SK-N-SH (cell line): Measurements from ENCODE around the gene KLHL25. TPM values are rescaled to one million over a fixed set of nuclear protein-coding genes. Genes with fewer than 3 reads are reported as not detected.

Experiments used
- CTCF ChIA-PET: fragments of 300-600, 350-600 bp; formaldehyde crosslinking; extraction: SDS; loops from one replicate; lab custom pipeline; 2021; lab: Yijun Ruan, JAX
- POLR2A ChIA-PET: fragments of 350-600 bp; sonication (Branson Sonifier 250); formaldehyde crosslinking; extraction: SDS; loops from one replicate; lab custom pipeline; 2020; ENCODE audit warnings: antibody characterized with exemption, inconsistent platforms; lab: Yijun Ruan, JAX
- DNase-seq: peaks from one replicate; pipeline ENCODE4 v3.0.0; 2012
- H2AFZ ChIP-seq: fragments of 200-600 bp; sonication (generic); 2 replicates; pipeline ENCODE4 v1.8.1; 2016; ENCODE audit warnings: antibody characterized with exemption, mild to moderate bottlenecking, low read depth
- H3F3A ChIP-seq: fragments of 200-600 bp; sonication (generic); replicated peaks from 2 replicates; pipeline ENCODE3; 2016; ENCODE audit warnings: antibody characterized with exemption, mild to moderate bottlenecking; ENCODE audit not compliant: insufficient read depth
- H3K27ac ChIP-seq, 2 experiments: fragments of 200-500 bp in 1 of 2; fragments of 200-600 bp in 1 of 2; sonication (Bioruptor generic) in 1 of 2; sonication (generic), shearing (Covaris generic) in 1 of 2; 2 replicates each; pipeline versions ENCODE4 v1.5.1 to v1.6.1; 2014 to 2016; ENCODE audit warnings: low read depth in 2 of 2, inconsistent platforms in 1 of 2, low read length in 1 of 2, mild to moderate bottlenecking in 1 of 2, mixed read lengths in 1 of 2
- H3K27me3 ChIP-seq: fragments of 200-600 bp; sonication (generic), shearing (Covaris generic); 2 replicates; pipeline ENCODE4 v1.6.1; 2016; ENCODE audit warnings: mixed run types; ENCODE audit not compliant: insufficient read depth
- H3K36me3 ChIP-seq, 2 experiments: fragments of 200-500 bp in 1 of 2; fragments of 200-600 bp in 1 of 2; sonication (Bioruptor generic) in 1 of 2; sonication (generic) in 1 of 2; replicated peaks in 1 of 2; 2 replicates each; pipeline versions ENCODE3 to v1.5.1; 2014 to 2016; ENCODE audit warnings: low read length in 1 of 2, mild to moderate bottlenecking in 1 of 2; ENCODE audit not compliant: insufficient read depth in 2 of 2, control insufficient read depth in 1 of 2
- H3K4me1 ChIP-seq, 2 experiments: fragments of 200-500 bp in 1 of 2; fragments of 200-600 bp in 1 of 2; sonication (Bioruptor generic) in 1 of 2; sonication (generic), shearing (Covaris generic) in 1 of 2; 2 replicates each; pipeline versions ENCODE4 v1.5.1 to v1.6.1; 2014 to 2016; ENCODE audit warnings: low read depth in 1 of 2, low read length in 1 of 2, mixed run types in 1 of 2; ENCODE audit not compliant: insufficient read depth in 2 of 2, control insufficient read depth in 1 of 2
- H3K4me2 ChIP-seq: fragments of 200-600 bp; sonication (generic), shearing (Covaris generic); 2 replicates; pipeline ENCODE4 v1.6.1; 2017; ENCODE audit warnings: mixed run types
- H3K4me3 ChIP-seq, 2 experiments: fragments of 200-500 bp in 1 of 2; fragments of 200-600 bp in 1 of 2; sonication (Bioruptor generic) in 1 of 2; sonication (generic), shearing (Covaris generic) in 1 of 2; 2 replicates each; pipeline versions ENCODE4 v1.5.1 to v1.8.1; 2014 to 2016; ENCODE audit warnings: low read depth in 2 of 2, inconsistent platforms in 1 of 2, low read length in 1 of 2, mild to moderate bottlenecking in 1 of 2, mixed read lengths in 1 of 2, moderate library complexity in 1 of 2
- H3K79me2 ChIP-seq: fragments of 200-600 bp; sonication (generic); 2 replicates; pipeline ENCODE4 v1.8.1; 2017; ENCODE audit warnings: mild to moderate bottlenecking; ENCODE audit not compliant: insufficient read depth
- H3K9ac ChIP-seq: fragments of 200-600 bp; sonication (generic); 2 replicates; pipeline ENCODE4 v1.6.1; 2017; ENCODE audit warnings: mixed run types
- H3K9me2 ChIP-seq: fragments of 200-600 bp; sonication (generic); 2 replicates; pipeline ENCODE4 v1.6.1; 2017; ENCODE audit warnings: mixed run types
- H3K9me3 ChIP-seq: fragments of 200-600 bp; sonication (generic); 2 replicates; pipeline ENCODE4 v1.6.1; 2017; ENCODE audit warnings: mixed run types, mild to moderate bottlenecking, moderate library complexity
- H4K20me1 ChIP-seq: fragments of 200-600 bp; sonication (generic); 2 replicates; pipeline ENCODE4 v1.6.1; 2017; ENCODE audit warnings: mild to moderate bottlenecking, mixed run types; ENCODE audit not compliant: insufficient read depth
- CHD2 ChIP-seq: fragments of 150-350 bp; IDR thresholded peaks from 2 replicates; pipeline ENCODE4 v1.6.1; 2018; ENCODE audit warnings: low read length; ENCODE audit not compliant: partially characterized antibody
- EZH2phosphoT487 ChIP-seq: fragments of 200-600 bp; sonication (generic); IDR thresholded peaks from 2 replicates; pipeline ENCODE4 v1.6.1; 2017; ENCODE audit warnings: low read depth, mixed run types, mild to moderate bottlenecking, antibody characterized with exemption, moderate library complexity, borderline replicate concordance
- FOSL2 ChIP-seq: IDR thresholded peaks from 2 replicates; pipeline ENCODE4 v1.4.0; 2012; ENCODE audit warnings: low read depth, mild to moderate bottlenecking, moderate library complexity, borderline replicate concordance
- FOXM1 ChIP-seq: IDR thresholded peaks from 2 replicates; pipeline ENCODE4 v1.4.0; 2012; ENCODE audit warnings: low read depth, mild to moderate bottlenecking
- GABPA ChIP-seq: IDR thresholded peaks from 2 replicates; pipeline ENCODE4 v1.4.0; 2012; ENCODE audit warnings: low read depth, mild to moderate bottlenecking
- GATA2 ChIP-seq: sonication (generic); formaldehyde crosslinking; IDR thresholded peaks from 2 replicates; pipeline ENCODE4 v1.5.0; 2020; ENCODE audit warnings: mild to moderate bottlenecking, missing genetic modification reagents
- MEF2A ChIP-seq: IDR thresholded peaks from 2 replicates; pipeline ENCODE4 v1.4.0; 2012; ENCODE audit warnings: low read depth, borderline replicate concordance
- WGBS: methylation state at CpG from one replicate; pipeline ENCODE4 v1.1.6; 2017; ENCODE audit warnings: low lambda C conversion rate; 5-methylcytosine and 5-hydroxymethylcytosine counted together
- polyA plus RNA-seq, 3 experiments: library from polyadenylated mRNA; depleted of rRNA; stranded (reverse); fragments of >200 nt; gene quantifications; 2 replicates each; pipeline ENCODE4 v1.2.3, GENCODE V29; 2012
- TF ChIP-seq, protein P1 (sequence below): IDR thresholded peaks from 2 replicates; pipeline ENCODE4; 2012
- TF ChIP-seq, protein P2 (sequence below): IDR thresholded peaks from 2 replicates; pipeline ENCODE4 v1.4.0; 2012; ENCODE audit warnings: low read depth, borderline replicate concordance

KLHL25 gene
- polyA plus RNA-seq, 1 of the 3 experiments (the other 2 are of a cell fraction), result 4.5 TPM

DNA sequence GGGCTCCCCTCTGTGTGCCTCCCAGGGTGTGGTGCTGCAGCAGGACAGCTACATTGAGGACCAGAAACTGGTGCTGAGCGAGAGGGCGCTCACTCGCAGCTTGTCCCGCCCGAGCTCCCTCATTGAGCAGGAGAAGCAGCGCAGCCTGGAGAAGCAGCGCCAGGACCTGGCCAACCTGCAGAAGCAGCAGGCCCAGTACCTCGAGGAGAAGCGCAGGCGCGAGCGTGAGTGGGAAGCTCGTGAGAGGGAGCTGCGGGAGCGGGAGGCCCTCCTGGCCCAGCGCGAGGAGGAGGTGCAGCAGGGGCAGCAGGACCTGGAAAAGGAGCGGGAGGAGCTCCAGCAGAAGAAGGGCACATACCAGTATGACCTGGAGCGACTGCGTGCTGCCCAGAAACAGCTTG is 53.7 kb downstream of the KLHL25 start:
- DNase-seq, result peak; percentile 4
- Histone ChIP-seq H3K9ac (no peak overlapping the region), H3K36me3 (peaks cover 35 to 54% of the 10 kb centered on the region in 2 experiments), H3K79me2 (no peaks in the 10 kb centered on the region), H3K27ac (no peak overlapping the region), H3K27me3 (no peaks in the 10 kb centered on the region), H3F3A (no peaks in the 10 kb centered on the region), H3K9me3 (no peaks in the 10 kb centered on the region), H2AFZ (no peak overlapping the region), H3K4me3 (no peak overlapping the region), H3K4me1 (no peaks in the 10 kb centered on the region), H3K4me2 (no peak overlapping the region), H4K20me1 (no peaks in the 10 kb centered on the region), H3K9me2 (no peaks in the 10 kb centered on the region)
- ChIA-PET CTCF (interaction anchor here (1.0 to 4.3 kb wide), 5 partner anchors 11 to 444 kb away, joined by 3 to 17 read pairs (median 5); no protein-coding TSS in a partner anchor), POLR2A (no interaction called here)
- TF ChIP-seq FOXM1, result no peak
- WGBS, result 98% methylated on average over 20 of the region's 20 CpGs

DNA sequence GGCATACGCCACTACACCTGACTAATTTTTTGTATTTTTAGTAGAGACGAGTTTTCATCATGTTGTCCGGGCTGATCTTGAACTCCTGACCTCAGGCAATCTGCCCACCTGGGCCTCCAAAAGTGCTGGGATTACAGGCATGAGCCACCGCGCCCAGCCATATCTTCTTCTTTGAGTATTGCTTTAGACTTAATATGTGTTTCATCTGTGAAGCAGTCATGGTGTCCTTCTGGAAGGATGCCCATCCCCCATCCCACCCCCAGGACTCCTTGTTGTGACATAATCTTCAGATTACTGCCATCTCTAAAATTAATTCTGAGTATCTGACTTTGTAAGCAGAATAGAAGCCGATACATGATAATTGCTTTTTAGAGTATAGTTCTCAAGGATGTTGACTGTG is 57.7 kb downstream of the KLHL25 start:
- Histone ChIP-seq H3K4me3 (no peak overlapping the region), H3K36me3 (peaks cover 39 to 69% of the 10 kb centered on the region in 2 experiments), H2AFZ (no peak overlapping the region), H3K27ac (no peak overlapping the region), H3K27me3 (no peaks in the 10 kb centered on the region), H3K4me2 (no peak overlapping the region), H3K4me1 (no peaks in the 10 kb centered on the region), H3K79me2 (no peaks in the 10 kb centered on the region), H3F3A (peaks cover 5% of the 10 kb centered on the region), H3K9me2 (no peaks in the 10 kb centered on the region), H4K20me1 (no peaks in the 10 kb centered on the region), H3K9me3 (peaks cover 11% of the 10 kb centered on the region), H3K9ac (no peak overlapping the region)
- 98% methylated on average over 6 of the region's 6 CpGs for WGBS
- ChIA-PET CTCF (interaction anchor here (4.3 kb wide), 1 partner anchor 103 kb away, joined by 17 read pairs; no protein-coding TSS in a partner anchor), POLR2A (no interaction called here)
- TF ChIP-seq GABPA, result no peak
- TF ChIP-seq, protein P1, sequence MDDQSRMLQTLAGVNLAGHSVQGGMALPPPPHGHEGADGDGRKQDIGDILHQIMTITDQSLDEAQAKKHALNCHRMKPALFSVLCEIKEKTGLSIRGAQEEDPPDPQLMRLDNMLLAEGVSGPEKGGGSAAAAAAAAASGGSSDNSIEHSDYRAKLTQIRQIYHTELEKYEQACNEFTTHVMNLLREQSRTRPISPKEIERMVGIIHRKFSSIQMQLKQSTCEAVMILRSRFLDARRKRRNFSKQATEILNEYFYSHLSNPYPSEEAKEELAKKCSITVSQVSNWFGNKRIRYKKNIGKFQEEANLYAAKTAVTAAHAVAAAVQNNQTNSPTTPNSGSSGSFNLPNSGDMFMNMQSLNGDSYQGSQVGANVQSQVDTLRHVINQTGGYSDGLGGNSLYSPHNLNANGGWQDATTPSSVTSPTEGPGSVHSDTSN, result no peak
- no peak for DNase-seq

DNA sequence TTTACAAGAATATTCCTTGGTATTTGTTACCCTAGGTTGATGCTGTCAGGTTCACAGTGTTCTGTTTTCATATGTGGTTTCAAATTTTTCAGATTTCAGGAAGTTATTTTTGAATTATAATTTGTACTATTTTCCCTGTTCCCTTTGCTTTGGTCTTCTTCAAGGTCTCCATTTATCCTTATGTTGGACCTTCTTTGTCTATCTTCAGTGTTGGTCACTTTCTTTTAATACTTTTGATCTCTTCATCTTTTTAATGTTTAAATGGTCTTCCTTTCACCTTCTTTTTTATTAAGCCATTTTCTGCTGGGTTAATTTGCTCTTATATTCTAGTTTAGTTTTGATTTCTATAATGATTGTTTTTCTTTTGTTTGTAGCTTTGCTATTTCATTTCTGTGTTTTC is 61.3 kb downstream of the KLHL25 start:
- H3K9me2 ChIP-seq, result no peaks in the 10 kb centered on the region
- no peak overlapping the region for H3K9ac ChIP-seq
- no peak overlapping the region for H3K4me2 ChIP-seq
- no peak overlapping the region for H2AFZ ChIP-seq
- peaks cover 11% of the 10 kb centered on the region for H3K9me3 ChIP-seq
- H4K20me1 ChIP-seq, result no peaks in the 10 kb centered on the region
- H3K4me1 ChIP-seq, result peaks cover 0 to 2% of the 10 kb centered on the region in 2 experiments; a peak in 1 of 4 replicates
- CTCF ChIA-PET, result interaction anchor here (1.1 to 12.1 kb wide), 2 partner anchors 93 to 102 kb away, joined by 5 to 201 read pairs; no protein-coding TSS in a partner anchor
- peaks cover 38 to 73% of the 10 kb centered on the region in 2 experiments for H3K36me3 ChIP-seq
- H3K79me2 ChIP-seq, result no peaks in the 10 kb centered on the region
- peaks cover 22% of the 10 kb centered on the region for H3F3A ChIP-seq
- H3K27ac ChIP-seq, result no peak overlapping the region
- H3K27me3 ChIP-seq, result no peaks in the 10 kb centered on the region
- no peak overlapping the region for H3K4me3 ChIP-seq
- DNase-seq, result no peak
- POLR2A ChIA-PET, result no interaction called here
- TF ChIP-seq FOSL2, result no peak
- no peak for TF ChIP-seq CHD2
- TF ChIP-seq, protein P2, sequence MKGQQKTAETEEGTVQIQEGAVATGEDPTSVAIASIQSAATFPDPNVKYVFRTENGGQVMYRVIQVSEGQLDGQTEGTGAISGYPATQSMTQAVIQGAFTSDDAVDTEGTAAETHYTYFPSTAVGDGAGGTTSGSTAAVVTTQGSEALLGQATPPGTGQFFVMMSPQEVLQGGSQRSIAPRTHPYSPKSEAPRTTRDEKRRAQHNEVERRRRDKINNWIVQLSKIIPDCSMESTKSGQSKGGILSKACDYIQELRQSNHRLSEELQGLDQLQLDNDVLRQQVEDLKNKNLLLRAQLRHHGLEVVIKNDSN, result no peak
- no peak for TF ChIP-seq MEF2A
- TF ChIP-seq EZH2phosphoT487, result no peak
- no peak for TF ChIP-seq GATA2 (CRISPR knock-in tag)
- TF ChIP-seq, protein P1, result no peak
- TF ChIP-seq, all 33 proteins: peak for 0
